GM12872 (cell line): Measurements from ENCODE around the gene PMVK.

Source experiments
- TF ChIP-seq, protein P1 (sequence below): IDR thresholded peaks from 3 replicates; pipeline ENCODE4 v1.5.1; 2011; ENCODE audit warnings: low read depth, mild to moderate bottlenecking, low read length, moderate library complexity; ENCODE audit not compliant: insufficient read depth

The PMVK gene

DNA sequence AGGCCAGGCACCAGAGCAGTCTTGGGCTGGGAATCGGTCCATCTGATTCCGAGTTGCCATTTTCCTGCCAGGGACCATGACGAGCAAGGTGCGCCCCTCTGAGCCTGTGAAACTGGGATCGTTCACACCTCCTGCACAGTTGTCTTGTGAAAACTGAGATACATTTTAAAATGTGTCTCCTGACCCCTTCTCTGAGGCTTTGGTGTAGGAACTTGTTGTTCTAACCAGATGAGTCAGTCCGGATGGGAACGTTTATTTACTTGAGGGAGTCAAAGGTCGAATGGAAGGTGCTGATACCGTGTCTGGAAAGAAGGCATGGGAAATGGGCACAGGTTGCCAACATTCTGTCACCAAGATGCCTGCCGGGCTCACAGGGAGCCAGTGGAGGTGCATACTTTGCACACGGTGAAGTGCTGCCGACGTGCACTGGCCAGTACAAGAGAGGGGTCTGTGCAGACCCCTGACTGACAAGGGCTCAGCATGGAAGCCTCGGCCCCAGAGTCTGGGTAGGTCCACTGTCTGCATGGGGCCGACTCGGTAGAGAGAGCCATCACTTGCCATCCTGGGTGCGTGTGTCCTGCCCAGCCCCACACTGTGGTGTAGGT, 59.0 kb downstream of the PMVK start:
- TF ChIP-seq, protein P1, sequence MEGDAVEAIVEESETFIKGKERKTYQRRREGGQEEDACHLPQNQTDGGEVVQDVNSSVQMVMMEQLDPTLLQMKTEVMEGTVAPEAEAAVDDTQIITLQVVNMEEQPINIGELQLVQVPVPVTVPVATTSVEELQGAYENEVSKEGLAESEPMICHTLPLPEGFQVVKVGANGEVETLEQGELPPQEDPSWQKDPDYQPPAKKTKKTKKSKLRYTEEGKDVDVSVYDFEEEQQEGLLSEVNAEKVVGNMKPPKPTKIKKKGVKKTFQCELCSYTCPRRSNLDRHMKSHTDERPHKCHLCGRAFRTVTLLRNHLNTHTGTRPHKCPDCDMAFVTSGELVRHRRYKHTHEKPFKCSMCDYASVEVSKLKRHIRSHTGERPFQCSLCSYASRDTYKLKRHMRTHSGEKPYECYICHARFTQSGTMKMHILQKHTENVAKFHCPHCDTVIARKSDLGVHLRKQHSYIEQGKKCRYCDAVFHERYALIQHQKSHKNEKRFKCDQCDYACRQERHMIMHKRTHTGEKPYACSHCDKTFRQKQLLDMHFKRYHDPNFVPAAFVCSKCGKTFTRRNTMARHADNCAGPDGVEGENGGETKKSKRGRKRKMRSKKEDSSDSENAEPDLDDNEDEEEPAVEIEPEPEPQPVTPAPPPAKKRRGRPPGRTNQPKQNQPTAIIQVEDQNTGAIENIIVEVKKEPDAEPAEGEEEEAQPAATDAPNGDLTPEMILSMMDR = no peak

DNA sequence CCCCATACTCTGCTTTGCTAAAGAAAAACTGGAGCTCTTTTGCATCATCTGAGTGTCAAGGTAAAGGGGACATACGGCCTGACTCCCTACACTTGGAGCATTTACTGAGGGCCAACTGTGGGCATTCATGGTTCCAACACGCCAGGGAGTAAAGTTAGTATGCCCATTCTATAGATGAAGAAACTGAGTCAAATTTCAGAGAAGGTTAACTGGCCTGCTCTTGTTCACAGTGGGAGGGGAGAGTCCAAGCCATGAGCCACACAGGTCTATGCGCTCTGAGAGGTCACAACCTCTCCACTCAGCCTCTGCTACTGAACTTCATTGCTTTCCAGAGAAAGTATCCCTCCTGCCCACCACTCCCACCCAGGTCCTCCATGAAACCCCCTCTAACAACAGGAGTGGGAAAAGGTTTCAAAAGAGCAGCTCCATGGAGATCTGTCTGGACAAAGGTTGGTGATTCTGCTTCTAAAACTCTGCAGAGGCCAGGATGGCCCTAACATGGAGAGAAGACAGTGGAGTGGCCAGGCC, 59.6 kb downstream of the PMVK start:
- TF ChIP-seq, protein P1 = no peak
